Measurements from ENCODE around the gene RERG.

RERG gene

GRCh38 chr12:15154103-15154502 lies 67.1 kb downstream of the RERG start:
- no peak overlapping the region for H3K27ac ChIP-seq (ENCODE audit: low read depth, low read length)
- H3K27me3 ChIP-seq (ENCODE audit: control insufficient read depth in 1 of 2, insufficient read depth in 2 of 2, low read length in 2 of 2): no peaks in the 10 kb centered on the region
- H3K4me1 ChIP-seq (ENCODE audit: control insufficient read depth in 1 of 2, insufficient read depth in 2 of 2, low read length in 2 of 2): no peaks in the 10 kb centered on the region
- no peak overlapping the region for H3K9ac ChIP-seq (ENCODE audit: low read depth in 1 of 2, low read length in 2 of 2)
- no peaks in the 10 kb centered on the region for H3K36me3 ChIP-seq (ENCODE audit: control insufficient read depth in 1 of 2, insufficient read depth in 2 of 2, low read length in 2 of 2)
- H3K4me3 ChIP-seq (ENCODE audit: low read depth in 1 of 2, low read length in 2 of 2): no peak overlapping the region
- no peaks in the 10 kb centered on the region for H3K9me3 ChIP-seq (ENCODE audit: control insufficient read depth in 1 of 2, low read length in 2 of 2)

DNA sequence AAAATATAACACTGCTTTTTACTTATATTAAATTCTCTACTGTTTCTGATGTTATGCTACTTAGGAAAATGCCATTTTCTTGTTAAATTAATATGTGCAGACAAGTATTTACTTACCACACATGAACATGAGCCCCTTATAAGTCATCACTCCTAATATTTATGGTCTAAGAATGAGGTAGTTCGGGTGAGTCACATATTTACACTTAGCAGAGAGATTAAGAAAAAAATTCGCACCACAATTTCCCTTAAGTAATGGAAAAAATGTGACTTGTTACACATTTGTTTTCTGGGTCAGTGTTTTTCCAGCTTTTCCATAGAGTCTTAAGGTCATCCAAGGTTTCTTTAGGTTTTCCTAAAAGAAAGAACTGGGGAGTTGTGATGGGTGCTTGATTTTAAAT lies 68.3 kb downstream of the RERG start:
- Histone ChIP-seq H3K9me3 (ENCODE audit: control insufficient read depth in 1 of 2, low read length in 2 of 2) (no peaks in the 10 kb centered on the region), H3K4me3 (ENCODE audit: low read depth in 1 of 2, low read length in 2 of 2) (no peak overlapping the region), H3K4me1 (ENCODE audit: control insufficient read depth in 1 of 2, insufficient read depth in 2 of 2, low read length in 2 of 2) (no peaks in the 10 kb centered on the region), H3K27me3 (ENCODE audit: control insufficient read depth in 1 of 2, insufficient read depth in 2 of 2, low read length in 2 of 2) (no peaks in the 10 kb centered on the region), H3K27ac (ENCODE audit: low read depth, low read length) (no peak overlapping the region), H3K36me3 (ENCODE audit: control insufficient read depth in 1 of 2, insufficient read depth in 2 of 2, low read length in 2 of 2) (no peaks in the 10 kb centered on the region), H3K9ac (ENCODE audit: low read depth in 1 of 2, low read length in 2 of 2) (no peak overlapping the region)

DNA sequence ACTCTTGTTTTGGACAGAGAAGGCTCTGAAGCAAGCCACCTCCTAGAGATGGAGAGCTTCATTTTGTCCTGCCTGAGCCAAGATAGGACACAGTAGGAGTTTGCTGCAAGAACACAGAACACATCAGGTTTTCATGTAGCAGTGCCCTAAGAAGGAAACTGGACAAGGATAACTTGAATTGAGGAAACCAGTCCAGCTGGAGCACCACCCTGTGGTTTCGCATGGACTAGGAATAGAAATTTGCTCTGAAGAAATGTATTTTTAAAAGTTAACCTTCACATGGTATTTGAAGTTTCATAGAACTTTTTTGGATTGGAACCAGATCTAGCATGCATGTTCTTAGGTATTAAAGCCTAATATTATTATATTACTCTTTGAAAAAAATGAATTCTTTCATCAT lies 68.8 kb downstream of the RERG start:
- no peaks in the 10 kb centered on the region for H3K36me3 ChIP-seq (ENCODE audit: control insufficient read depth in 1 of 2, insufficient read depth in 2 of 2, low read length in 2 of 2)
- no peaks in the 10 kb centered on the region for H3K9me3 ChIP-seq (ENCODE audit: control insufficient read depth in 1 of 2, low read length in 2 of 2)
- H3K27me3 ChIP-seq (ENCODE audit: control insufficient read depth in 1 of 2, insufficient read depth in 2 of 2, low read length in 2 of 2): no peaks in the 10 kb centered on the region
- H3K27ac ChIP-seq (ENCODE audit: low read depth, low read length): no peak overlapping the region
- no peaks in the 10 kb centered on the region for H3K4me1 ChIP-seq (ENCODE audit: control insufficient read depth in 1 of 2, insufficient read depth in 2 of 2, low read length in 2 of 2)
- H3K9ac ChIP-seq (ENCODE audit: low read depth in 1 of 2, low read length in 2 of 2): no peak overlapping the region
- no peak overlapping the region for H3K4me3 ChIP-seq (ENCODE audit: low read depth in 1 of 2, low read length in 2 of 2)

DNA sequence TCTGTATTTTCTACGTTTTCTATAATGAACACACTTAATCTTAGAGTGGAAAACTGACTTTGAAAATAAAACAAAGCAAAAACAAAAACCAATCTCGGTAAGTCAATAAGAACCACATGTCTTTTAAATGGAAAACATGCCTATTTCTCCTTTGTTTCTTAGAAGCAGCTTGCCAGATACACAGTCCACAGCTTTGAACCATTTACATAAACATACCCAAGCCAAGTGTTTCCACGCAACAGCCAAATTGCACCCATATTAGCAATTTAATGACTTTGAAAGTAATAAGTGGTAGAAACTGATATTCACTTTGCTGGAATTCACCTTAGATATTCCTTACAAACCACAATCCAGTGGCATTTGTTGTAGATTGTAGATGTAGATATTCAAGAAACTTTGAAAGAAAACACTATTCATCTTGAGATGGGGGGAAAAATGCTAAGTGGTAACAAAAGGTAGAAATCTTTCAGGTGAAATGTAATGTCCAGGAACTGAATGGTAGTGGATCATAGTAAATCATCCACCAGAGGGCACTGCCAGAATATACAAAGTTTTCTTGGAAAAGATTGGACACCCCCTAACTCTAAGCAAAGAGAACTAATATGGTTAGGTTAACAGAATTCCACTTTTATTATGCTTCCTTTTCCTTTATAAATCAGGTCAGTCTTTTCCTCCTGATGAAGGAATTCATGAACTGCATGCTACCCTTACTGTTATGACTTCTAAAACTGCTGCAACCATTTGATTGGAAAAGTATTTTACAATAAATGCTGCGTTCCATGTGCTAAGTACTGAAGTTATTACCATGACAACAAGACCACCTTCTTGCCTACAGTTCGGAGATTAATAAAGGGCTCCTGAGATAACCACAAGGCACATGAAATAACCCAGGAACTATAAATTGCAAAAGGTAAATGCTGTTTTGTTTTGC lies 69.8 kb downstream of the RERG start:
- Histone ChIP-seq H3K36me3 (ENCODE audit: control insufficient read depth in 1 of 2, insufficient read depth in 2 of 2, low read length in 2 of 2) (no peaks in the 10 kb centered on the region), H3K4me1 (ENCODE audit: control insufficient read depth in 1 of 2, insufficient read depth in 2 of 2, low read length in 2 of 2) (no peaks in the 10 kb centered on the region)

DNA sequence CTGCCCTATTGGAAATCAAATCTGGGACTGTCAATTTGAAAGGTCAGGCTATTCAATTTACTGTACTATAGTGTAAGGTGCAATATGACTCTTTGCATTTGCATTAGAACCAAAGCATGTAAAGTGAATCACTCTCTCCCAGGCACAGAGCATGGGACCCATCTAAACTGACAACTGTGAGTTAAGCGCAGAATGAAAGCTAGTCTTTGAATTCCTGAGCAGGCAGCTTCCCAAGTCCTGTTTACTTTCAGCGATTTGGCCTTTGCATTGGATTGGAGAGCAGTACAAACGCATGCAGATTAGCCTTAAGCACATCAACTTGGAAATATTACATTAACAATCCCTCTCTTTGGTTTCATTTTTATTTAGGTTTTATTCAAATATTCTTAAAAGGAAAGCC lies 74.6 kb downstream of the RERG start:
- no peaks in the 10 kb centered on the region for H3K9me3 ChIP-seq (ENCODE audit: control insufficient read depth in 1 of 2, low read length in 2 of 2)
- no peak overlapping the region for H3K4me3 ChIP-seq (ENCODE audit: low read depth in 1 of 2, low read length in 2 of 2)
- H3K36me3 ChIP-seq (ENCODE audit: control insufficient read depth in 1 of 2, insufficient read depth in 2 of 2, low read length in 2 of 2): no peaks in the 10 kb centered on the region
- H3K27ac ChIP-seq (ENCODE audit: low read depth, low read length): no peak overlapping the region
- H3K4me1 ChIP-seq (ENCODE audit: control insufficient read depth in 1 of 2, insufficient read depth in 2 of 2, low read length in 2 of 2): no peaks in the 10 kb centered on the region
- H3K27me3 ChIP-seq (ENCODE audit: control insufficient read depth in 1 of 2, insufficient read depth in 2 of 2, low read length in 2 of 2): no peaks in the 10 kb centered on the region
- H3K9ac ChIP-seq (ENCODE audit: low read depth in 1 of 2, low read length in 2 of 2): no peak overlapping the region

More for the DNA sequence above, 69.8 kb downstream of the RERG start:
- Histone ChIP-seq H3K9ac (ENCODE audit: low read depth in 1 of 2, low read length in 2 of 2) (no peak overlapping the region), H3K9me3 (ENCODE audit: control insufficient read depth in 1 of 2, low read length in 2 of 2) (no peaks in the 10 kb centered on the region), H3K27ac (ENCODE audit: low read depth, low read length) (no peak overlapping the region), H3K27me3 (ENCODE audit: control insufficient read depth in 1 of 2, insufficient read depth in 2 of 2, low read length in 2 of 2) (no peaks in the 10 kb centered on the region), H3K4me3 (ENCODE audit: low read depth in 1 of 2, low read length in 2 of 2) (no peak overlapping the region)

DNA sequence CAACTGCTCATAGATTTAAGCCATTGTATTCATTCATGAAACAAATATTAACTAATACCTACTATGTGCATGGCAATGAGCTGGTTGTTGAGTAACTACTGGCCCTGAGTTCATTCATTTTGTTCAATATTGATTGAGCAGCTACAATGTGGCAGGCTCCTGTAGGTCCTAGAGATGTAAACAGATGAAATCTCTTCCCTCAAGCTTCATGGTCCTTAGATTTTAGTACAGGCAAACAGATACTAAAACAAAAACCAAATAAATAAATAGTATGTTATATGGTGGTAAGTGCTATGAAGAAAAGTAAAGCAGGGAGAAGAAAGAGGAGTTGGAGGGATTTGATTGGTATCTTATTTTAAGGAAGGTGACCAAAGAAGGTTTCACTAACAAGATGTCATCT lies 77.8 kb downstream of the RERG start:
- H3K9me3 ChIP-seq (ENCODE audit: control insufficient read depth in 1 of 2, low read length in 2 of 2): no peaks in the 10 kb centered on the region
- no peak overlapping the region for H3K27ac ChIP-seq (ENCODE audit: low read depth, low read length)
- H3K36me3 ChIP-seq (ENCODE audit: control insufficient read depth in 1 of 2, insufficient read depth in 2 of 2, low read length in 2 of 2): no peaks in the 10 kb centered on the region
- H3K4me3 ChIP-seq (ENCODE audit: low read depth in 1 of 2, low read length in 2 of 2): no peak overlapping the region
- no peaks in the 10 kb centered on the region for H3K4me1 ChIP-seq (ENCODE audit: control insufficient read depth in 1 of 2, insufficient read depth in 2 of 2, low read length in 2 of 2)
- no peaks in the 10 kb centered on the region for H3K27me3 ChIP-seq (ENCODE audit: control insufficient read depth in 1 of 2, insufficient read depth in 2 of 2, low read length in 2 of 2)
- H3K9ac ChIP-seq (ENCODE audit: low read depth in 1 of 2, low read length in 2 of 2): no peak overlapping the region

- H3K9me3 ChIP-seq (ENCODE audit: control insufficient read depth in 1 of 2, low read length in 2 of 2): no peaks in the 10 kb centered on the region
- H3K27me3 ChIP-seq (ENCODE audit: control insufficient read depth in 1 of 2, insufficient read depth in 2 of 2, low read length in 2 of 2): no peaks in the 10 kb centered on the region
- no peaks in the 10 kb centered on the region for H3K36me3 ChIP-seq (ENCODE audit: control insufficient read depth in 1 of 2, insufficient read depth in 2 of 2, low read length in 2 of 2)
- H3K27ac ChIP-seq (ENCODE audit: low read depth, low read length): no peak overlapping the region
- no peaks in the 10 kb centered on the region for H3K4me1 ChIP-seq (ENCODE audit: control insufficient read depth in 1 of 2, insufficient read depth in 2 of 2, low read length in 2 of 2)
- no peak overlapping the region for H3K4me3 ChIP-seq (ENCODE audit: low read depth in 1 of 2, low read length in 2 of 2)
- no peak overlapping the region for H3K9ac ChIP-seq (ENCODE audit: low read depth in 1 of 2, low read length in 2 of 2)
Observed at GRCh38 chr12:15142711-15143110, 78.5 kb downstream of the RERG start.

GRCh38 chr12:15131431-15131830 lies 89.8 kb downstream of the RERG start:
- no peaks in the 10 kb centered on the region for H3K9me3 ChIP-seq (ENCODE audit: control insufficient read depth in 1 of 2, low read length in 2 of 2)
- H3K36me3 ChIP-seq (ENCODE audit: control insufficient read depth in 1 of 2, insufficient read depth in 2 of 2, low read length in 2 of 2): no peaks in the 10 kb centered on the region
- H3K27ac ChIP-seq (ENCODE audit: low read depth, low read length): no peak overlapping the region
- no peaks in the 10 kb centered on the region for H3K27me3 ChIP-seq (ENCODE audit: control insufficient read depth in 1 of 2, insufficient read depth in 2 of 2, low read length in 2 of 2)
- no peak overlapping the region for H3K9ac ChIP-seq (ENCODE audit: low read depth in 1 of 2, low read length in 2 of 2)
- H3K4me1 ChIP-seq (ENCODE audit: control insufficient read depth in 1 of 2, insufficient read depth in 2 of 2, low read length in 2 of 2): no peaks in the 10 kb centered on the region
- H3K4me3 ChIP-seq (ENCODE audit: low read depth in 1 of 2, low read length in 2 of 2): no peak overlapping the region

- no peaks in the 10 kb centered on the region for H3K36me3 ChIP-seq (ENCODE audit: control insufficient read depth in 1 of 2, insufficient read depth in 2 of 2, low read length in 2 of 2)
- no peaks in the 10 kb centered on the region for H3K4me1 ChIP-seq (ENCODE audit: control insufficient read depth in 1 of 2, insufficient read depth in 2 of 2, low read length in 2 of 2)
- no peak overlapping the region for H3K4me3 ChIP-seq (ENCODE audit: low read depth in 1 of 2, low read length in 2 of 2)
- H3K9me3 ChIP-seq (ENCODE audit: control insufficient read depth in 1 of 2, low read length in 2 of 2): no peaks in the 10 kb centered on the region
- no peak overlapping the region for H3K9ac ChIP-seq (ENCODE audit: low read depth in 1 of 2, low read length in 2 of 2)
- H3K27me3 ChIP-seq (ENCODE audit: control insufficient read depth in 1 of 2, insufficient read depth in 2 of 2, low read length in 2 of 2): no peaks in the 10 kb centered on the region
- no peak overlapping the region for H3K27ac ChIP-seq (ENCODE audit: low read depth, low read length)
Observed at GRCh38 chr12:15130541-15130940, 90.7 kb downstream of the RERG start.

DNA sequence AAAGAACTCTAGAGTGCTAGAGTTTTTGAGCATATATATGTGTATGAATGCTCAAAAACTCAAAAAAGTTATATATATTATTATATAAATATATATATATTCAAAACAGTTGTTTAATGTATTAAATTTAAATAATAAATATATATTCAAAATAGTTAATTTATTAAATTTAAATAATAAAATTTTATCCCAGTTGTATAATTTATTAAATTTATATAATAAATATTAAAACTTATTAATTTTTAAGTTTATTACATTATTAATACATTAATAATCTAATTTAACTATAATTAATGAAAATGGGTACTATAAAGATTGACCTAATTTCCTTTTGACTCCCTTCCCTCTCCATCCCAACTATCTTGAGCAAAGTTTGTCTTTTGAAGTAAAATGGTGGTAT lies 97.8 kb downstream of the RERG start:
- no peak overlapping the region for H3K9ac ChIP-seq (ENCODE audit: low read depth in 1 of 2, low read length in 2 of 2)
- H3K9me3 ChIP-seq (ENCODE audit: control insufficient read depth in 1 of 2, low read length in 2 of 2): no peaks in the 10 kb centered on the region
- H3K36me3 ChIP-seq (ENCODE audit: control insufficient read depth in 1 of 2, insufficient read depth in 2 of 2, low read length in 2 of 2): no peaks in the 10 kb centered on the region
- no peaks in the 10 kb centered on the region for H3K4me1 ChIP-seq (ENCODE audit: control insufficient read depth in 1 of 2, insufficient read depth in 2 of 2, low read length in 2 of 2)
- no peaks in the 10 kb centered on the region for H3K27me3 ChIP-seq (ENCODE audit: control insufficient read depth in 1 of 2, insufficient read depth in 2 of 2, low read length in 2 of 2)
- H3K27ac ChIP-seq (ENCODE audit: low read depth, low read length): no peak overlapping the region
- no peak overlapping the region for H3K4me3 ChIP-seq (ENCODE audit: low read depth in 1 of 2, low read length in 2 of 2)
